ENCODE data around the gene SQSTM1. TPM values are rescaled to one million over a fixed set of nuclear protein-coding genes. Genes with fewer than 3 reads are reported as not detected.

SQSTM1 gene
- polyA plus RNA-seq, 4 donors: 135 to 217 (median 172) TPM

DNA sequence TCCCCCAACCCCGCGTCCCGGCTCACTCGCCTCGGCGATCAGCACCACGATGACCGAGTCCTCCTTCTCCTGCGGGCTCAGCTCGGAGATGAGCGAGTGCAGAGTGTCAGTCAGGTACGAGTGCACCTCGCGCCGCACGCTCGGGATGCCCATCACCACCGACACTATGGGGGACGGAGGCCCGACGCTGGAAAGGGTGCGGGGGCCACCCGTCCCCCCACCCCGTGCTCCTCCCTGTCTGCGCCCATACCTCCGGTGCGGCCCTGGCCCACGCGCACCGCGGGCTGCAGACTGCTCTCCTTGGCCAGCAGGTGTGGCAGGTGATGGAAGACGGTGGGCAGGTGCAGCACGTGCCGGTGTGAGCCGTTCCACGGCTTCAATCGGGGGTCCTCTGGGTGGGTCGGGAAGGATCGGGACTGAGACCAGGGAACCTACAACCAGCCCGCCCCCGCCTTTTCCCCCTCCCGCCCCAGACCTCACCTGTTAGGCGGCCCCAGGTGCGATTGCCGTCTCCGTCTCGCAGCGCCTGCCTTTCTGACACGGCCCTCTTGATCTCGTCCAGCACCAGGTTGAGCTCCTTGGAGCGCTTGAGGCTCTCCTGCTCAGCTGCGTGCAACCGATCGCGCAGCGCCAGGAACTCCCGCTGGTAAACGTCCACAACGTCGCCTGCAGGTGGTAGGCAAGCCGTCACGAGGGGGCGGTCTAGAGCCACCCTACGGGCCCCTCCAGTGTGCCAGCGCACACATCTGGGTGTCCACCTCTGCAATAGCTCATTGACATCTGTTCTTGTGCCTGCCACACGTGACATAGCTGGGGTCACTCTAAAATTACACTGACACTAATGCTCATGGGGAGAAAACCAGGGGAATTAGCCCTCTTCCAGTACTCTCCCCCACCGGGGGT lies 19.1 kb upstream of the SQSTM1 start:
- Histone ChIP-seq H3K27me3 (ENCODE audit: control insufficient read depth in 3 of 3, insufficient read depth in 3 of 3, low read length in 3 of 3) (no peaks in the 10 kb centered on the region), H3K27ac (ENCODE audit: low read depth in 1 of 3, low read length in 2 of 3) (peak overlapping the region in 1 of 3 donors; percentile 11), H3K4me3 (ENCODE audit: low read depth in 1 of 3, low read length in 3 of 3) (no peak overlapping the region), H3K9me3 (ENCODE audit: control insufficient read depth in 2 of 2, insufficient read depth in 1 of 2, low read depth in 1 of 2, low read length in 1 of 2) (no peaks in the 10 kb centered on the region), H3K4me1 (ENCODE audit: control insufficient read depth in 3 of 3, insufficient read depth in 2 of 3, low read depth in 1 of 3, low read length in 2 of 3) (peaks cover 0 to 37% (median 7%) of the 10 kb centered on the region in 3 donors), H3K36me3 (ENCODE audit: control insufficient read depth in 3 of 3, insufficient read depth in 2 of 3, low read depth in 1 of 3, low read length in 3 of 3) (peaks cover 11 to 85% (median 21%) of the 10 kb centered on the region in 3 donors)
- 65 to 67% (median 66%) methylated on average over 61 to 67 of the region's 67 CpGs for WGBS, 3 donors
- FAIRE-seq (no peak), DNase-seq (peak; percentile 62 to 83)

DNA sequence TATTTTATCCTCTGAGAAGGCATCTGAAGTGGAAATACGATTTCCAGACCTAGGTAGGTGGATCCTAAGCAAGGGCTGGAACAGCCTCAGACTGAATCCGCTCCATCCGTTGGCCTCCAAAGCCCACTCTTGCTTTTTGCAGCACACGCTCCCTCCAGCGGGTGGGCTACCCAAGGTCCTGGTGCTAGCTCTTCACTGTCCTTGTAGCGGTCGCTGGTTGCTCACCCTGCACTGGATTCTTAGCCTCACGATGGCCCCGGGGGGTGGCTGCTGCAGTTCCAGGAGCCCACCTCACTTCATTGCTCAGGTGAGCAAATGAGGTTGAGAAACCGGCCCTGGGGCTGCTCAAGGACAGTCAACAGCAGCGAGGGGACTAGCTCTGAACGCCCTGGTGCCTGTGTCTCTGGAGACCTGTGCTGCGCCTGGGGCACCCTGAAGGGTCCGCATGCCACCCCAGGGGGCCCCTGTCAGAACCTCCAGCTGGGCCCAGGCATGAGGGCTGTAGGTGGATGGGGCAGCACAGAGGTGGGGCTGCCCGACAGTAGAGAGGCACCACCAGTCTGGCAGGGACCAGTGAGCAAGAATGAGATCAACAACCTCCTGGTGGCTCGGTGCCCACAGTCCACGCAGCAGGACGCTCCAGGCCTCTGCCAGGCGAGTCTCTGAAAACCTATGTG lies 18.4 kb upstream of the SQSTM1 start:
- Histone ChIP-seq H3K27me3 (ENCODE audit: control insufficient read depth in 3 of 3, insufficient read depth in 3 of 3, low read length in 3 of 3) (no peaks in the 10 kb centered on the region), H3K36me3 (ENCODE audit: control insufficient read depth in 3 of 3, insufficient read depth in 2 of 3, low read depth in 1 of 3, low read length in 3 of 3) (peaks cover 11 to 77% (median 21%) of the 10 kb centered on the region in 3 donors), H3K27ac (ENCODE audit: low read depth in 1 of 3, low read length in 2 of 3) (peak overlapping the region in 1 of 3 donors; percentile 88), H3K9me3 (ENCODE audit: control insufficient read depth in 2 of 2, insufficient read depth in 1 of 2, low read depth in 1 of 2, low read length in 1 of 2) (no peaks in the 10 kb centered on the region), H3K4me1 (ENCODE audit: control insufficient read depth in 3 of 3, insufficient read depth in 2 of 3, low read depth in 1 of 3, low read length in 2 of 3) (peaks cover 0 to 33% (median 7%) of the 10 kb centered on the region in 3 donors), H3K4me3 (ENCODE audit: low read depth in 1 of 3, low read length in 3 of 3) (no peak overlapping the region)
- no peak for FAIRE-seq
- WGBS, 3 donors: 73 to 85% (median 84%) methylated on average over 19 of the region's 19 CpGs
- no peak for DNase-seq

DNA sequence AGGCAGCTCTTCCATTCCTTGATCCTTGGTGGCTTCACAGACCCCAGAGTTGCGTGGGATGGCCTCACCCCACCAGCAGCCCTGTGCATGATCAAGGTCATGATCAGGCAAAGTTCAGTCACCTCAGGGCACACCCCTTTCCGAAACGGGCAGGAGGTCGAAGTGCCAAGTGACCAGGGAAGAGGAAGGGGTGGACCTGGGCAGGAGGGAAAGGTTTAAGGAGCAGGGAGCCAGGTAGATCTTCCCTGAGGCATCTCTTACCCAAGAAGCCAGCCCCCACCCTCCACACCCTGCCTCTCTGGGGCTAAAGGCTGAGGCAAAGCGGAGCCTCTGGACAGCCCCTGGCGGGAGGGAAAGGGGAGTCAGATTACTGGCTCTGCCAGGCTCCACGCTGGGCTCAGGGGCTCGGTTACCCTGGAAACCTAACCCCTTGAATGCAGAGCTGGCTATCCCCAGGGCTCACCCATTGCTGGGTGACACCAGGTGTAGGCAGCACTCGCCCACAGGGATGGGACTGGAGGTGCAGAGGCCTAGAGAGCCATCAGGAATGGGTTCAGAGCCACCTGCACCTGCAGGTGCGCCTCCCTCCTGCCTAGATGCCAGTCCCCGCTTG lies 17.6 kb upstream of the SQSTM1 start:
- Histone ChIP-seq H3K36me3 (ENCODE audit: control insufficient read depth in 3 of 3, insufficient read depth in 2 of 3, low read depth in 1 of 3, low read length in 3 of 3) (peaks cover 11 to 70% (median 19%) of the 10 kb centered on the region in 3 donors), H3K9me3 (ENCODE audit: control insufficient read depth in 2 of 2, insufficient read depth in 1 of 2, low read depth in 1 of 2, low read length in 1 of 2) (no peaks in the 10 kb centered on the region), H3K4me3 (ENCODE audit: low read depth in 1 of 3, low read length in 3 of 3) (peak overlapping the region in 1 of 3 donors; percentile 99), H3K27me3 (ENCODE audit: control insufficient read depth in 3 of 3, insufficient read depth in 3 of 3, low read length in 3 of 3) (no peaks in the 10 kb centered on the region), H3K27ac (ENCODE audit: low read depth in 1 of 3, low read length in 2 of 3) (peak overlapping the region in 2 of 3 donors; percentile 36 to 88), H3K4me1 (ENCODE audit: control insufficient read depth in 3 of 3, insufficient read depth in 2 of 3, low read depth in 1 of 3, low read length in 2 of 3) (peaks cover 0 to 37% (median 7%) of the 10 kb centered on the region in 3 donors)
- FAIRE-seq (no peak), DNase-seq (peak in 1 of 2 donors; percentile 69)
- WGBS, 3 donors: 24 to 65% (median 55%) methylated on average over 11 of the region's 11 CpGs

DNA sequence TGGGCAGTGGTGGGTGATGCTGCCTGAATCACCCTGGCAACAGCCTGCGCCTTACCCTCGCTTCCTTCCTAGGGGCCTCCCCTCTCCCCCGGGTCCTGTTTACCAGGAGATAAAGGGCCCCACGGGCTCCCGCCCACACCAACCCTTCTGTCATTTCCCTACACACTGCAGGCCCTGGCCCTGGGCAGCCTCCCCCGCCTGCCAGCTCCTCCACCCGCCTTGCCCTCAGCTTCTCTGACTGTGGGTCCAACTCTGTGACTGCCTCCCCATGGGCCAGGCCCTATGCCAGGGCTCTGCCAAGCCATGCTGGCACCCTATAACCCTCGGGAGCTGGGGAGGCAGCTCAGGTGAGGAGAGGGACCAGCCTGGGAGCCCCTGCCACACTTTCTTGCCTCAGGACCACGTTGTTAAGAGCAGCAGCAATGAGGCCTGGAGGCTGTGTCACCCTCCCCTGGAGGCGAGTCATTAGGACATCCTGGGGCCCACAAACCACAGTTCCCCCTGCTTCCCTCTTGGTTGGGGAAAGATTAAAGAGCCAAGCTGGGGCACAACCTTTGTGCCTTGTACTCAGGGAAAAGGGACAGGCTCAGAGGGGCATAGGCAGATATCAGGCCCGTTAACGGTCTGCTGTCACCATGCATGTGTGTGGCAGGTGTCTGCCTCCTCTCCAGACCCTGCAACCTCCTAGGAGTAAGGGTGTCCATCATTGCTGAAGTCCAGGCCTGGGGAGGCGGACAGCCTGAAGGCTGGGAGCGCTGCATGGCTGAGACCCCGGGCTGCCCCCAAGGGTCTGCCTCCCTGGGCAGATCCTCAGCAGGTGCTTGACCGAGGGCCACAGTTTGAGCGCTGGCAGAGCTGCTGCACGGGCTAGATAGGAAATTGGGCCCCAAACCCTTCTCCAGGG lies 16.8 kb upstream of the SQSTM1 start:
- no peaks in the 10 kb centered on the region for H3K9me3 ChIP-seq (ENCODE audit: control insufficient read depth in 2 of 2, insufficient read depth in 1 of 2, low read depth in 1 of 2, low read length in 1 of 2)
- 34 to 54% (median 41%) methylated on average over 17 to 18 of the region's 18 CpGs for WGBS, 3 donors
- FAIRE-seq (no peak), DNase-seq (peak in 1 of 2 donors; percentile 36)
- H3K4me1 ChIP-seq (ENCODE audit: control insufficient read depth in 3 of 3, insufficient read depth in 2 of 3, low read depth in 1 of 3, low read length in 2 of 3): peaks cover 0 to 39% (median 7%) of the 10 kb centered on the region in 3 donors
- peak overlapping the region; percentile 82 to 100 (median 94) for H3K27ac ChIP-seq (ENCODE audit: low read depth in 1 of 3, low read length in 2 of 3)
- H3K4me3 ChIP-seq (ENCODE audit: low read depth in 1 of 3, low read length in 3 of 3): peak overlapping the region in 1 of 3 donors; percentile 99
- no peaks in the 10 kb centered on the region for H3K27me3 ChIP-seq (ENCODE audit: control insufficient read depth in 3 of 3, insufficient read depth in 3 of 3, low read length in 3 of 3)
- peaks cover 11 to 61% (median 17%) of the 10 kb centered on the region in 3 donors for H3K36me3 ChIP-seq (ENCODE audit: control insufficient read depth in 3 of 3, insufficient read depth in 2 of 3, low read depth in 1 of 3, low read length in 3 of 3)

DNA sequence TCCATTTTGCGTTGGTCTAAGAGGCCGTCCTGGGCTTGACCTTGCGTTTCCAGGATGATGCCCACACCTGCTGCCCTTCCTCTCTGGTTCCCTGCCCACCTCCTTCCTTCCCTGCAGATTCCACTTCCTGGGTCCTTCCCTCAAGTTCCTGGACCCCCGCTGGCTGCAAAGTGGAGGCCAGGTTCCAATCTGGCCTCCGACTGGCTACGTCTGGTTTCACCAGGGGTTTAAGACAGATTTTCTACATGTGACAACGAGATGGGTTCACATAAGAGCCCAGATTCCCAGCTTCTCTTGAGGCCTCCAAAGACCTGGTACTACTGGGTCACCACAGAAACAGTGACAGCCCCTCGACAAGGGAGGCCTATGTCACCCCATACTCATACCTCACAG lies 16.2 kb upstream of the SQSTM1 start:
- FAIRE-seq: no peak
- Histone ChIP-seq H3K9me3 (ENCODE audit: control insufficient read depth in 2 of 2, insufficient read depth in 1 of 2, low read depth in 1 of 2, low read length in 1 of 2) (no peaks in the 10 kb centered on the region), H3K36me3 (ENCODE audit: control insufficient read depth in 3 of 3, insufficient read depth in 2 of 3, low read depth in 1 of 3, low read length in 3 of 3) (peaks cover 9 to 55% (median 12%) of the 10 kb centered on the region in 3 donors), H3K27ac (ENCODE audit: low read depth in 1 of 3, low read length in 2 of 3) (peak overlapping the region; percentile 82 to 100 (median 94)), H3K4me3 (ENCODE audit: low read depth in 1 of 3, low read length in 3 of 3) (peak overlapping the region in 2 of 3 donors; percentile 57 to 99), H3K4me1 (ENCODE audit: control insufficient read depth in 3 of 3, insufficient read depth in 2 of 3, low read depth in 1 of 3, low read length in 2 of 3) (peaks cover 0 to 39% (median 7%) of the 10 kb centered on the region in 3 donors), H3K27me3 (ENCODE audit: control insufficient read depth in 3 of 3, insufficient read depth in 3 of 3, low read length in 3 of 3) (no peaks in the 10 kb centered on the region)
- 45 to 69% (median 48%) methylated on average over 8 of the region's 8 CpGs for WGBS, 3 donors
- no peak for DNase-seq

DNA sequence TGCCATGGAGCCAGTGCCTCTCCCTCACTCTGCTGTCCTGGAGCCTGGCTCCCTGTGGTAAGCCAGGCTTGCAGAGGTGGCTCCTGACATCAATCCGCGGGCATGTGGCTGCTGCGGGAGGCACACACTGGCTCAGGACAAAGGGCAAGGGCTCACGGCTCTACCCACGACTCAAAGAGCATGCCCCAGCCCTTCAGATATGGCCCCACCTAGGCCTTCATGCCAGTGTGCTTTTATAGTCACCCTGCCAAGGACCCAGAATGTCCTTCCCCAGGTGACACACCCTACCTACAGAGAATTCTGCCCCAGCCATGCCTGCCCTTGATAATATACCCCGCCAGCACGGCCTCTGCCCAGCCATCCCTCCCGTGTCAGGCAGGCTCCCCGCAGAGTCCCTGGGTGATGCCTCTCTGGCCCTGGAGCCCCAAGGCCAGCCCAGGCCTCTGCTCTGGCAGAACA lies 15.6 kb upstream of the SQSTM1 start:
- no peak for FAIRE-seq

DNA sequence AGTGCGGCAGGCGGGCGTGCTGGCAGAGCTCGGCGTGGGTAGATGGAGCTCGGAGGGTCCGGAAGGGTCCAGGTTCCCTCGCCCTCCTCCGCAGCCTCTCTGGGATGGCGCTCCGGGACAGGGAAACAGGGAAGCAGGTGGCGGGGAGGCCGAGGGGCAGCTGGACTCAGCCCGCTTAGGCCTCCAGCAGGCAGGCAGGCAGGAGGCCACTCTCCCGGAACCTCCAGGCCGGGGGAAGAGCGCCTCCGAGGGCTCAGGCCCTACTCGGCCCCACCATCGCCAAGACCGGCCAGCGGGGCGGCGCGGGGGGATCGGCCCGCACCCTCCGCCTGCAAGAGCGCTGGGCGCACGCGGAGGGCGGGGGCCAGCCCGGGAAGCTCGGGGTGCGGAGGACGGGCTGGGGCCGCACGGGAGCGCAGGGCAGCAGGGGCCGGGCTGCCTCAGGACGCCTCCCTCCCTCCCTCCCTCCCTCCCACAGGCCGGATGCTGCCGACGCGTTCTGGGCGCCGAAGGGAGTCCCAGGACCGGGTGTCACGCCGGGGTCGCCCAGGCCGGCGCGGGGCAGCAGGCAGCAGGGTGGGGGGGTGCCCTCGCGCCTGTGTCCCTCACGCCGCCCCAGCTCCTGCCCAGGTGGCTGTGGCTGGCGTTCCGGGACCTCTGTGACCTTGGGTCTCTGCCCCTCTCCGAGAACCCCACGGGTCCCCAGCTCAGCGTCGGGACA lies 15.0 kb upstream of the SQSTM1 start:
- Histone ChIP-seq H3K4me3 (ENCODE audit: low read depth in 1 of 3, low read length in 3 of 3) (peak overlapping the region; percentile 57 to 99 (median 89)), H3K36me3 (ENCODE audit: control insufficient read depth in 3 of 3, insufficient read depth in 2 of 3, low read depth in 1 of 3, low read length in 3 of 3) (peaks cover 3 to 43% (median 9%) of the 10 kb centered on the region in 3 donors), H3K27me3 (ENCODE audit: control insufficient read depth in 3 of 3, insufficient read depth in 3 of 3, low read length in 3 of 3) (no peaks in the 10 kb centered on the region), H3K27ac (ENCODE audit: low read depth in 1 of 3, low read length in 2 of 3) (peak overlapping the region; percentile 82 to 100 (median 94)), H3K9me3 (ENCODE audit: control insufficient read depth in 2 of 2, insufficient read depth in 1 of 2, low read depth in 1 of 2, low read length in 1 of 2) (peaks cover 0 to under 1% of the 10 kb centered on the region in 2 donors), H3K4me1 (ENCODE audit: control insufficient read depth in 3 of 3, insufficient read depth in 2 of 3, low read depth in 1 of 3, low read length in 2 of 3) (peaks cover 0 to 39% (median 7%) of the 10 kb centered on the region in 3 donors)
- 7 to 11% (median 7%) methylated on average over 13 to 65 of the region's 65 CpGs for WGBS, 3 donors
- FAIRE-seq (no peak), DNase-seq (peak; percentile 38 to 81)

More for the DNA sequence above, 15.6 kb upstream of the SQSTM1 start:
- Histone ChIP-seq H3K4me3 (ENCODE audit: low read depth in 1 of 3, low read length in 3 of 3) (peak overlapping the region; percentile 57 to 99 (median 89)), H3K27ac (ENCODE audit: low read depth in 1 of 3, low read length in 2 of 3) (peak overlapping the region; percentile 82 to 100 (median 94)), H3K9me3 (ENCODE audit: control insufficient read depth in 2 of 2, insufficient read depth in 1 of 2, low read depth in 1 of 2, low read length in 1 of 2) (no peaks in the 10 kb centered on the region), H3K36me3 (ENCODE audit: control insufficient read depth in 3 of 3, insufficient read depth in 2 of 3, low read depth in 1 of 3, low read length in 3 of 3) (peaks cover 5 to 49% (median 9%) of the 10 kb centered on the region in 3 donors), H3K4me1 (ENCODE audit: control insufficient read depth in 3 of 3, insufficient read depth in 2 of 3, low read depth in 1 of 3, low read length in 2 of 3) (peaks cover 0 to 39% (median 7%) of the 10 kb centered on the region in 3 donors), H3K27me3 (ENCODE audit: control insufficient read depth in 3 of 3, insufficient read depth in 3 of 3, low read length in 3 of 3) (no peaks in the 10 kb centered on the region)
- 8 to 48% (median 24%) methylated on average over 9 of the region's 9 CpGs for WGBS, 3 donors
- peak; percentile 74 to 98 for DNase-seq

All from small intestine (tissue), 7 donors.